Lower lobe of right lung (tissue), 2 donors: ENCODE measurements around the gene FGGY. TPM values are rescaled to one million over a fixed set of nuclear protein-coding genes. Genes with fewer than 3 reads are reported as not detected.
"Not testable (repeated sequence)": the region's sequence is repeated elsewhere in the genome, so short reads cannot be mapped to it uniquely, and the experiment has no call there.

Experiments
- ATAC-seq, 2 donors: fragments of 200-7000 bp; cut with Tn5 transposase; one replicate each; pipeline ENCODE4 v1.9.1; 2020 to 2022; ENCODE audit warnings: mild to moderate bottlenecking in 2 of 2, moderate library complexity in 2 of 2
- DNase-seq: peaks from one replicate; pipeline ENCODE4 v3.0.0-alpha.2; 2020
- H3K27ac ChIP-seq: fragments of 200-600 bp; one replicate; pipeline ENCODE4 v1.8.0; 2022
- H3K27me3 ChIP-seq: fragments of 200-600 bp; one replicate; pipeline ENCODE4 v1.8.0; 2022; ENCODE audit warnings: low read depth
- H3K36me3 ChIP-seq: fragments of 200-600 bp; one replicate; pipeline ENCODE4 v1.8.0; 2022; ENCODE audit warnings: mild to moderate bottlenecking
- H3K4me1 ChIP-seq: fragments of 200-600 bp; one replicate; pipeline ENCODE4 v1.8.0; 2022
- H3K4me3 ChIP-seq: fragments of 200-600 bp; one replicate; pipeline ENCODE4 v1.8.0; 2022; ENCODE audit warnings: mild to moderate bottlenecking
- H3K9me3 ChIP-seq: fragments of 200-600 bp; one replicate; pipeline ENCODE4 v1.8.0; 2022
- intact Hi-C: fragments of 100-400 bp; cut with DNase I; formaldehyde crosslinking; loops from one replicate; pipeline ENCODE4 v1.11.0; 2022
- total RNA-seq: library from RNA; stranded (reverse); fragmentation: NEBNext Ultra II Directional; extraction: Animal tissue kit (Norgen Biotek cat#: 25700); gene quantifications from one replicate; pipeline ENCODE4 v1.2.1, GENCODE V29; 2021
- TF ChIP-seq, protein P1 (sequence below): fragments of 200-600 bp; IDR thresholded peaks from one replicate; pipeline ENCODE4 v1.8.0; 2022; ENCODE audit warnings: antibody characterized with exemption, mild to moderate bottlenecking
- donor health status: DM: no; HTN: yes; CAD: no; lungs with severe emphysema.

Gene FGGY
- total RNA-seq, 1 donor from 2014 or later: 31.4 TPM

DNA sequence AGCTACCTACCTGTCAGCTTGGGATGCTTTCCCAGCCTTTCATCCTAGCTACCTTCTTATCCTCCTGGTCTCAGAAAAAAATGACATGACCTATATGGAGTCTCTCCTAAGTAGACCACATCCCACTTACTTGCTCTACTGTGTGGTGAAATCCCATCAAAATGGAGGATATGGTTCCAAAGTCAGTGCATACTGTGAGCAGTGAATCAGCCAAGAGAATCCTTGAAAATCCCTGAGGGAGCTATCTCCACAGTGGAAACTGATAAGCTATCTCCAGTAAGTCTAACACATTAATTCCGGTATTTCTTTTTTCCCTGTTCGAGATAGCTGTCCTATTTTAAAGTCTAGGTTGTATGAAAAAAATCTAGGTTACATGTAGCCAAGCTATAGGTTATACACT lies 189.7 kb downstream of the FGGY start:
- Histone ChIP-seq H3K4me3 (no peak overlapping the region), H3K36me3 (no peaks in the 10 kb centered on the region), H3K4me1 (no peaks in the 10 kb centered on the region), H3K27me3 (no peaks in the 10 kb centered on the region), H3K9me3 (no peaks in the 10 kb centered on the region), H3K27ac (no peak overlapping the region)
- ATAC-seq: no peak
- no peak for DNase-seq
- TF ChIP-seq, protein P1, sequence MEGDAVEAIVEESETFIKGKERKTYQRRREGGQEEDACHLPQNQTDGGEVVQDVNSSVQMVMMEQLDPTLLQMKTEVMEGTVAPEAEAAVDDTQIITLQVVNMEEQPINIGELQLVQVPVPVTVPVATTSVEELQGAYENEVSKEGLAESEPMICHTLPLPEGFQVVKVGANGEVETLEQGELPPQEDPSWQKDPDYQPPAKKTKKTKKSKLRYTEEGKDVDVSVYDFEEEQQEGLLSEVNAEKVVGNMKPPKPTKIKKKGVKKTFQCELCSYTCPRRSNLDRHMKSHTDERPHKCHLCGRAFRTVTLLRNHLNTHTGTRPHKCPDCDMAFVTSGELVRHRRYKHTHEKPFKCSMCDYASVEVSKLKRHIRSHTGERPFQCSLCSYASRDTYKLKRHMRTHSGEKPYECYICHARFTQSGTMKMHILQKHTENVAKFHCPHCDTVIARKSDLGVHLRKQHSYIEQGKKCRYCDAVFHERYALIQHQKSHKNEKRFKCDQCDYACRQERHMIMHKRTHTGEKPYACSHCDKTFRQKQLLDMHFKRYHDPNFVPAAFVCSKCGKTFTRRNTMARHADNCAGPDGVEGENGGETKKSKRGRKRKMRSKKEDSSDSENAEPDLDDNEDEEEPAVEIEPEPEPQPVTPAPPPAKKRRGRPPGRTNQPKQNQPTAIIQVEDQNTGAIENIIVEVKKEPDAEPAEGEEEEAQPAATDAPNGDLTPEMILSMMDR: no peak
- intact Hi-C loops: no loop called here

DNA sequence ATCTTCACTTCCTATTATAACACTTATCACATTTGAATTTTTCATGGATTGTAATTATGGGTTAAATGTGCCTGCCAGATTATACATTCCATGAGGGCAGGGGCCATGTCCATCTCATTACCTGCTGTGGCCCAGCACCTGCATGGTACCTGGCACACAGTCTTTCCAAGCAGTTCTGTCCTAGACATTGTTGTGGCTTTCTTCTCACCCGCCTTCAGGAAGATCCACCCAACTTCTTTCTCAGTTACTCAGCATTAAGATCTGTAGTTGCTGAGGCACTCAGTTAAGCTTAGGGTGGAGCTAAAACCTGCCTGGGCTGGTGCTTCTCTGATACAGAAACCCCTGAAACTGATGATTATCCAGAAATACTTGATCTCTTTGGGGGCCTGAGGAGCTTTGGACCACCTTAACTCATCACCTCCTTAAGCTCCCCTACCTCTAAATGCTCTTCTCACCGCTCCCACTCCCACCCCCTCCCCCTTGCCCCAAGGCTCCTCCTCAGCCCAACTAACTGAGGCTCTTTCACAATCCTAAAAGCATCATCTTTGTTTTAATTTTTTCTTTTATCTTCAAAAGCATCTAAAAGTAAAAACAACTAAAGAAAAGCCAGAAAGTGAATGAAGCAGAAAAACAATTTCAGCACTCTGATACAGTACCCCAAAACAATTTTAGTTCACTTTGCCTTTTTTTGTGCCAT lies 190.6 kb downstream of the FGGY start:
- ATAC-seq (no peak), DNase-seq (no peak)
- Histone ChIP-seq H3K9me3 (no peaks in the 10 kb centered on the region), H3K4me1 (no peaks in the 10 kb centered on the region), H3K27me3 (no peaks in the 10 kb centered on the region), H3K36me3 (no peaks in the 10 kb centered on the region), H3K4me3 (no peak overlapping the region), H3K27ac (no peak overlapping the region)
- TF ChIP-seq, protein P1: no peak
- intact Hi-C loops: no loop called here

DNA sequence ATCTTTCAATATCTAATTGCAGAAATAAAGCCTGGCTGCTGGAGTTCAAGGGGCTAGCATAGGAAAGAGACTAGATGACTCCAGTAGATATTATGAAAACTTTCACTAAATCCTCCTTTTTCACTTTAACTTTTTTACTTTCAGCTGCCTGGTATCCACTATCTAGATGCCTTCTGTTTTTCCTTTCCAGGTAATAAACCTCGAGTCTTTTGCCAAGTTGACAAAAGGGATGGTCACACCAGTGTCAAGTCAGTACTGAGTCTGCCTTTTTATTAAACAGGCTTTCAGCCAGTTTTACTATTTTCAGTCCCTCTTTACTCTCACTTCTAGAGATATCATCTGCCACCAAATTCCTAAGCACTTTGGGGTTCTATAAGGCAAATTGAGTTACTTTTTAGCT lies 195.6 kb downstream of the FGGY start:
- intact Hi-C loops: no loop called here
- Histone ChIP-seq H3K4me3 (no peak overlapping the region), H3K27me3 (no peaks in the 10 kb centered on the region), H3K27ac (no peak overlapping the region), H3K9me3 (no peaks in the 10 kb centered on the region), H3K36me3 (no peaks in the 10 kb centered on the region), H3K4me1 (no peaks in the 10 kb centered on the region)
- ATAC-seq: no peak
- TF ChIP-seq, protein P1: no peak
- DNase-seq: no peak

DNA sequence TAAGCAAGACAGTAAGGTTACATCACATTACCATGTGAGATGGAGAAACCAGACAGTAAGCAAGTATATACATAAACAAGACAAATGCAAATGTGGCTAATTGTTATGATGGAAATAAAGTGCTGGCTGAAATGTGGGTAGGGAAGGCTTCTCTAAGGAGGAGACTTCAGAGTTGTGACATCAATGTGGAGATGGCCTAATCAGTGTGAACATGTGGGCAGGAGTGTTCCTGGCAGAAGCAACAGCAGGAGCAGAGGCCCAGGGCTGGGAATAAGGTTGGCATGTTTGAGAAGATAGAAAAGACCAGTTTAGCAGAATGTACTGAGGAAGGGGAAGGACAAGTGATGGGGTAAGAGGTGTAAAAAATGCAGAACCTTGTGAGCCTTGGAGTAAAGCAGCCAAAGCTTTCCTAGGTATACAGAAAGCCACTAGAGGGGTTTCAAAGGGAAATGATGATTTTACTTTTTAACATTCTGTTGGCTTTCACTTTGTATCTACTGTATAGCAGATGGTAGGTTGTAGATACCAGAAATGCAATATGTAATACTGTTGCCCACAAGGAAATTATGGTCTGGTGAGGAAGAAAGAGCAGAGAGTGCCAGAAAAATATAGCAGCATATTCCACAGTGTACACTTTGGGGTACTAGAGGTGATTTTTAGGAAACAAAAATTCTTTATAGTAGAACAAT lies 197.4 kb downstream of the FGGY start:
- no peak for DNase-seq
- ATAC-seq: peak in 1 of 2 donors; percentile 14
- no peak overlapping the region for H3K27ac ChIP-seq
- H3K27me3 ChIP-seq: no peaks in the 10 kb centered on the region
- H3K9me3 ChIP-seq: no peaks in the 10 kb centered on the region
- TF ChIP-seq, protein P1: no peak
- no peaks in the 10 kb centered on the region for H3K36me3 ChIP-seq
- intact Hi-C loops: no loop called here
- no peak overlapping the region for H3K4me3 ChIP-seq
- peaks cover 10% of the 10 kb centered on the region for H3K4me1 ChIP-seq

DNA sequence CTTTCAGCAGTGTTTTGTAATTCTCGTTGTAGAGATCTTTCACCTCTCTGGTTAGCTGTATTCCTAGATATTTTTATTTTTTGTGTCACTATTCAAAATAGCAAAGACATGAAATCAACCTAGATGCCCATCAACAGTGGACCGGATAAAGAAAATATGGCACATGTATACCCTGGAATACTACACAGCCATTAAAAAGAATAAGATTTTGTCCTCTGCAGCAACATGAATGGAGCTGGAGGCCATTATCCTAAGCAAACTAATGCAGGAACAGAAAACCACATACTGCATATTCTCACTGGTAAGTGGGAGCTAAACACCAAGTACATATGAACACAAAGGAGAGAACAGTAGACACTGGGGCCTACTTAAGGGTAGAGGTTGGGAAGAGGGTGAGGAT lies 199.3 kb downstream of the FGGY start:
- not testable (repeated sequence) for DNase-seq, H3K36me3 ChIP-seq

DNA sequence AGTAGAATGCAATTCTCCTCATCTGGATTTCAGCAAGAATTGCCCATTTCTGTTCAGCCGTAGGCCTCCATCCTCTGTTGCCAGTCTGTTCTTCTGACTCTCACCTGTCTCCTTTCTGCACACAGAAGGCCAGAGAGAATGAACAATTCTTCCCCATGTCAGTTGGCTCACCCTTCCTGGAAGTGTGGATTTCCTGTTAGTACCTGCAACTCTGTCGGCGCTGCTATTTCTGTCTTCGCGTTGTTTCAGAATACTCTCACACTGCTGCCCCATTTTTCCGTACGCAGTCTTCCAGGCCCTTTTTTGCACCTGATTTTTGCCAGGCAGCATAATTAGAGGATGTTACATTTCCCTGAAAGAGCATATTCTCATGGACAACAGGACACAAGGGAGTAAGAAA lies 200.7 kb downstream of the FGGY start:
- no peaks in the 10 kb centered on the region for H3K27me3 ChIP-seq
- no peaks in the 10 kb centered on the region for H3K36me3 ChIP-seq
- no peak overlapping the region for H3K27ac ChIP-seq
- DNase-seq (no peak), ATAC-seq (no peak)
- H3K4me3 ChIP-seq: no peak overlapping the region
- H3K9me3 ChIP-seq: no peaks in the 10 kb centered on the region
- TF ChIP-seq, protein P1: no peak
- intact Hi-C loops: no loop called here
- H3K4me1 ChIP-seq: peaks cover 19% of the 10 kb centered on the region

More for the DNA sequence above, 199.3 kb downstream of the FGGY start:
- H3K4me1 ChIP-seq: peaks cover 19% of the 10 kb centered on the region
- intact Hi-C loops, ATAC-seq, H3K9me3 ChIP-seq, H3K4me3 ChIP-seq, H3K27me3 ChIP-seq, H3K27ac ChIP-seq: not testable (repeated sequence)
